ENCODE data around the gene SIPA1. TPM values are rescaled to one million over a fixed set of nuclear protein-coding genes. Genes with fewer than 3 reads are reported as not detected.

Gene SIPA1
- total RNA-seq, 8 experiments from 2014 or later = 4.8 to 16.1 (median 8.0) TPM

GRCh38 chr11:65598258-65598699 lies 39.6 kb upstream of the SIPA1 start:
- in situ Hi-C loops (cut with MboI; ENCODE audit: low pct_unique_long_range_greater_than_20kb in 2 of 9, low sequenced_read_pairs in 9 of 9, unreplicated experiment in 9 of 9) = no loop called here
- H3K27ac ChIP-seq = no peak overlapping the region
- peak in 2 of 8 experiments; percentile 10 to 13 for ATAC-seq (replicated peaks in 6 of 8)
- WGBS, 10 experiments = 100% methylated on average over 1 of the region's 16 CpGs; no CpG with 5 or more reads in 8 of the 10 experiments
- H3K4me3 ChIP-seq = no peak overlapping the region
- peaks cover 0 to 1% of the 10 kb centered on the region in 2 donors for H3K4me1 ChIP-seq (replicated peaks in 1 of 2)

- in situ Hi-C loops (cut with MboI; ENCODE audit: low pct_unique_long_range_greater_than_20kb in 2 of 9, low sequenced_read_pairs in 9 of 9, unreplicated experiment in 9 of 9) = no loop called here
- no peak overlapping the region for H3K27ac ChIP-seq
- no peak overlapping the region for H3K4me3 ChIP-seq
- ATAC-seq (replicated peaks in 6 of 8) = peak in 3 of 8 experiments; percentile 5 to 11 (median 8)
- 99 to 100% methylated on average over 1 to 14 of the region's 49 CpGs; no CpG with 5 or more reads in 8 of the 10 experiments for WGBS, 10 experiments
- no peaks in the 10 kb centered on the region for H3K4me1 ChIP-seq (replicated peaks in 1 of 2)
Observed at GRCh38 chr11:65599216-65599954, 38.5 kb upstream of the SIPA1 start.

- peak in 1 of 8 experiments; percentile 6 for ATAC-seq (replicated peaks in 6 of 8)
- no CpG with 5 or more reads among the region's 6 CpGs for WGBS, 10 experiments
- H3K27ac ChIP-seq = no peak overlapping the region
- no peak overlapping the region for H3K4me3 ChIP-seq
- H3K4me1 ChIP-seq (replicated peaks in 1 of 2) = no peaks in the 10 kb centered on the region
- in situ Hi-C loops (cut with MboI; ENCODE audit: low pct_unique_long_range_greater_than_20kb in 2 of 9, low sequenced_read_pairs in 9 of 9, unreplicated experiment in 9 of 9) = no loop called here
Observed at GRCh38 chr11:65599955-65600246, 38.0 kb upstream of the SIPA1 start.

GRCh38 chr11:65604258-65604657 lies 33.6 kb upstream of the SIPA1 start:
- no peak overlapping the region for H3K4me3 ChIP-seq
- in situ Hi-C loops (cut with MboI; ENCODE audit: low pct_unique_long_range_greater_than_20kb in 2 of 9, low sequenced_read_pairs in 9 of 9, unreplicated experiment in 9 of 9) = no loop called here
- WGBS, 10 experiments = 80 to 100% (median 100%) methylated on average over 1 of the region's 1 CpG; no CpG with 5 or more reads in 7 of the 10 experiments
- no peak overlapping the region for H3K27ac ChIP-seq
- ATAC-seq (replicated peaks in 6 of 8) = no peak
- peaks cover 8 to 9% of the 10 kb centered on the region in 2 donors for H3K4me1 ChIP-seq (replicated peaks in 1 of 2)

- WGBS, 10 experiments = no CpG with 5 or more reads among the region's 67 CpGs
- ATAC-seq (replicated peaks in 6 of 8) = peak; percentile 89 to 99 (median 98)
- in situ Hi-C loops (cut with MboI; ENCODE audit: low pct_unique_long_range_greater_than_20kb in 2 of 9, low sequenced_read_pairs in 9 of 9, unreplicated experiment in 9 of 9) = no loop called here
- no peak overlapping the region for H3K27ac ChIP-seq
- peaks cover 13 to 21% of the 10 kb centered on the region in 2 donors for H3K4me1 ChIP-seq (replicated peaks in 1 of 2)
- H3K4me3 ChIP-seq = peak overlapping the region; percentile 29 to 37 (median 33)
Observed at GRCh38 chr11:65606876-65607613, 30.9 kb upstream of the SIPA1 start.

- no peak for ATAC-seq (replicated peaks in 6 of 8)
- in situ Hi-C loops (cut with MboI; ENCODE audit: low pct_unique_long_range_greater_than_20kb in 2 of 9, low sequenced_read_pairs in 9 of 9, unreplicated experiment in 9 of 9) = no loop called here
- Histone ChIP-seq H3K27ac (no peak overlapping the region), H3K4me3 (peak overlapping the region; percentile 29 to 37 (median 33)), H3K4me1 (replicated peaks in 1 of 2) (peaks cover 16 to 25% of the 10 kb centered on the region in 2 donors)
- WGBS, 10 experiments = 54 to 100% (median 98%) methylated on average over 1 to 12 of the region's 37 CpGs; no CpG with 5 or more reads in 3 of the 10 experiments
Observed at GRCh38 chr11:65607614-65608426, 30.1 kb upstream of the SIPA1 start.

- no peak for ATAC-seq (replicated peaks in 6 of 8)
- in situ Hi-C loops (cut with MboI; ENCODE audit: low pct_unique_long_range_greater_than_20kb in 2 of 9, low sequenced_read_pairs in 9 of 9, unreplicated experiment in 9 of 9) = no loop called here
- WGBS, 10 experiments = 29 to 100% (median 100%) methylated on average over 1 to 3 of the region's 3 CpGs; no CpG with 5 or more reads in 5 of the 10 experiments
- Histone ChIP-seq H3K27ac (no peak overlapping the region), H3K4me1 (replicated peaks in 1 of 2) (peaks cover 25 to 29% of the 10 kb centered on the region in 2 donors), H3K4me3 (no peak overlapping the region)
Observed at GRCh38 chr11:65609229-65609628, 28.7 kb upstream of the SIPA1 start.

- in situ Hi-C loops (cut with MboI; ENCODE audit: low pct_unique_long_range_greater_than_20kb in 2 of 9, low sequenced_read_pairs in 9 of 9, unreplicated experiment in 9 of 9) = no loop called here
- Histone ChIP-seq H3K27ac (no peak overlapping the region), H3K4me1 (replicated peaks in 1 of 2) (peaks cover 25 to 29% of the 10 kb centered on the region in 2 donors), H3K4me3 (no peak overlapping the region)
- 60 to 81% methylated on average over 1 to 5 of the region's 5 CpGs; no CpG with 5 or more reads in 8 of the 10 experiments for WGBS, 10 experiments
- ATAC-seq (replicated peaks in 6 of 8) = no peak
Observed at GRCh38 chr11:65609665-65610064, 28.2 kb upstream of the SIPA1 start.

GRCh38 chr11:65610404-65610803 lies 27.5 kb upstream of the SIPA1 start:
- H3K4me1 ChIP-seq (replicated peaks in 1 of 2) = peaks cover 25 to 29% of the 10 kb centered on the region in 2 donors
- in situ Hi-C loops (cut with MboI; ENCODE audit: low pct_unique_long_range_greater_than_20kb in 2 of 9, low sequenced_read_pairs in 9 of 9, unreplicated experiment in 9 of 9) = no loop called here
- H3K27ac ChIP-seq = no peak overlapping the region
- H3K4me3 ChIP-seq = no peak overlapping the region
- 40 to 86% (median 73%) methylated on average over 1 to 4 of the region's 6 CpGs; no CpG with 5 or more reads in 6 of the 10 experiments for WGBS, 10 experiments
- no peak for ATAC-seq (replicated peaks in 6 of 8)

GRCh38 chr11:65611028-65611757 lies 26.7 kb upstream of the SIPA1 start:
- no peak for ATAC-seq (replicated peaks in 6 of 8)

GRCh38 chr11:65611758-65612603 lies 25.9 kb upstream of the SIPA1 start:
- 33 to 100% (median 65%) methylated on average over 1 to 7 of the region's 12 CpGs; no CpG with 5 or more reads in 5 of the 10 experiments for WGBS, 10 experiments
- H3K4me3 ChIP-seq = no peak overlapping the region
- H3K4me1 ChIP-seq (replicated peaks in 1 of 2) = peaks cover 26 to 32% of the 10 kb centered on the region in 2 donors
- in situ Hi-C loops (cut with MboI; ENCODE audit: low pct_unique_long_range_greater_than_20kb in 2 of 9, low sequenced_read_pairs in 9 of 9, unreplicated experiment in 9 of 9) = no loop called here
- no peak overlapping the region for H3K27ac ChIP-seq
- ATAC-seq (replicated peaks in 6 of 8) = no peak

More at GRCh38 chr11:65611028-65611757, 26.7 kb upstream of the SIPA1 start:
- no peak overlapping the region for H3K4me3 ChIP-seq
- in situ Hi-C loops (cut with MboI; ENCODE audit: low pct_unique_long_range_greater_than_20kb in 2 of 9, low sequenced_read_pairs in 9 of 9, unreplicated experiment in 9 of 9) = no loop called here
- no peak overlapping the region for H3K27ac ChIP-seq
- WGBS, 10 experiments = 30 to 57% methylated on average over 2 of the region's 10 CpGs; no CpG with 5 or more reads in 8 of the 10 experiments
- peaks cover 25 to 29% of the 10 kb centered on the region in 2 donors for H3K4me1 ChIP-seq (replicated peaks in 1 of 2)

All from motor neuron (in vitro differentiated cells).